SK-N-SH treated with all-trans-retinoic acid at 6 μM for 48 hours (cell line): Measurements from ENCODE around the gene NOTO.

Experiments used
- ATAC-seq: fragments of 200-7000 bp; cut with Tn5 transposase; 3 replicates; pipeline ENCODE4 v1.9.1; 2020; ENCODE audit warnings: mild to moderate bottlenecking, moderate library complexity
- ARNTL ChIP-seq: fragments of 450-650 bp; formaldehyde crosslinking; IDR thresholded peaks from 2 replicates; pipeline ENCODE4 v1.5.0; 2020; ENCODE audit warnings: low read depth, mild to moderate bottlenecking, moderate library complexity, borderline replicate concordance
- BACH2 ChIP-seq: fragments of 250-450 bp; sonication (Bioruptor Pico); IDR thresholded peaks from 2 replicates; pipeline ENCODE4 v1.9.0; 2021; ENCODE audit warnings: mild to moderate bottlenecking, borderline replicate concordance
- CSDC2 ChIP-seq: fragments of 250-450 bp; sonication (Bioruptor Pico); IDR thresholded peaks from 2 replicates; pipeline ENCODE4 v1.5.0; 2020; ENCODE audit warnings: mild to moderate bottlenecking, moderate library complexity
- CSRNP3 ChIP-seq: fragments of 250-450 bp; sonication (Bioruptor Pico); IDR thresholded peaks from 2 replicates; pipeline ENCODE4 v1.5.1; 2021; ENCODE audit warnings: mild to moderate bottlenecking, moderate library complexity
- ESRRG ChIP-seq: fragments of 250-450 bp; sonication (Bioruptor Pico); IDR thresholded peaks from 2 replicates; pipeline ENCODE4 v1.6.1; 2021; ENCODE audit warnings: mild to moderate bottlenecking
- GLIS3 ChIP-seq: fragments of 250-450 bp; sonication (Bioruptor Pico); IDR thresholded peaks from 2 replicates; pipeline ENCODE4 v1.5.0; 2020; ENCODE audit warnings: mild to moderate bottlenecking, moderate library complexity
- ISL1 ChIP-seq: fragments of 250-450 bp; sonication (Bioruptor Pico); IDR thresholded peaks from 2 replicates; pipeline ENCODE4 v2.1.2; 2022; ENCODE audit warnings: mild to moderate bottlenecking, moderate library complexity
- OSR1 ChIP-seq: fragments of 250-450 bp; sonication (Bioruptor Pico); IDR thresholded peaks from 2 replicates; pipeline ENCODE4 v1.8.0; 2022; ENCODE audit warnings: moderate library complexity, mild to moderate bottlenecking, inconsistent platforms
- PATZ1 ChIP-seq: fragments of 250-450 bp; sonication (Bioruptor Pico); IDR thresholded peaks from 2 replicates; pipeline ENCODE4 v1.8.0; 2020; ENCODE audit warnings: mild to moderate bottlenecking, moderate library complexity, borderline replicate concordance
- PPARA ChIP-seq: fragments of 250-450 bp; sonication (Bioruptor Pico); IDR thresholded peaks from 2 replicates; pipeline ENCODE4 v1.5.0; 2020; ENCODE audit warnings: mild to moderate bottlenecking, borderline replicate concordance
- RARB ChIP-seq: fragments of 250-450 bp; sonication (Bioruptor Pico); IDR thresholded peaks from 2 replicates; pipeline ENCODE4 v1.8.0; 2021; ENCODE audit warnings: mild to moderate bottlenecking, moderate library complexity
- SNAI2 ChIP-seq: fragments of 250-450 bp; sonication (Bioruptor Pico); IDR thresholded peaks from 2 replicates; pipeline ENCODE4 v1.5.0; 2020; ENCODE audit warnings: mild to moderate bottlenecking, moderate library complexity
- TCF4 ChIP-seq: fragments of 250-450 bp; sonication (Bioruptor Pico); IDR thresholded peaks from 2 replicates; pipeline ENCODE4 v1.8.0; 2021; ENCODE audit warnings: mild to moderate bottlenecking, moderate library complexity, borderline replicate concordance
- TOX ChIP-seq: fragments of 250-450 bp; sonication (Bioruptor Pico); IDR thresholded peaks from 2 replicates; pipeline ENCODE4 v1.8.0; 2021; ENCODE audit warnings: mild to moderate bottlenecking, moderate library complexity, borderline replicate concordance
- TSHZ2 ChIP-seq: fragments of 250-450 bp; sonication (Bioruptor Pico); IDR thresholded peaks from 2 replicates; pipeline ENCODE4 v1.5.0; 2020; ENCODE audit warnings: mild to moderate bottlenecking, moderate library complexity
- ZC3H10 ChIP-seq: fragments of 250-450 bp; sonication (Bioruptor Pico); IDR thresholded peaks from 2 replicates; pipeline ENCODE4 v1.5.1; 2021; ENCODE audit warnings: mild to moderate bottlenecking, moderate library complexity
- ZFP3 ChIP-seq: fragments of 250-450 bp; sonication (Bioruptor Pico); IDR thresholded peaks from 2 replicates; pipeline ENCODE4 v1.5.0; 2020; ENCODE audit warnings: mild to moderate bottlenecking, moderate library complexity
- ZFP30 ChIP-seq: fragments of 450-650 bp; formaldehyde crosslinking; IDR thresholded peaks from 2 replicates; pipeline ENCODE4 v1.5.0; 2022; ENCODE audit warnings: mild to moderate bottlenecking, moderate library complexity
- ZNF565 ChIP-seq: fragments of 450-650 bp; formaldehyde crosslinking; conservative IDR thresholded peaks from 2 replicates; pipeline ENCODE4 v1.5.0; 2020; ENCODE audit warnings: low read depth, mild to moderate bottlenecking, moderate library complexity
- ZNF8 ChIP-seq: fragments of 450-650 bp; formaldehyde crosslinking; IDR thresholded peaks from 2 replicates; pipeline ENCODE4 v1.5.0; 2020; ENCODE audit warnings: mild to moderate bottlenecking, moderate library complexity
- TF ChIP-seq, protein P1 (sequence below): fragments of 250-450 bp; sonication (Bioruptor Pico); IDR thresholded peaks from 2 replicates; pipeline ENCODE4 v1.5.1; 2020; ENCODE audit warnings: low read depth, mild to moderate bottlenecking, moderate library complexity
- TF ChIP-seq, protein P2 (sequence below): fragments of 250-450 bp; sonication (Bioruptor Pico); IDR thresholded peaks from 2 replicates; pipeline ENCODE4 v1.8.0; 2021; ENCODE audit warnings: low read depth, mild to moderate bottlenecking, moderate library complexity, borderline replicate concordance

Gene NOTO

DNA sequence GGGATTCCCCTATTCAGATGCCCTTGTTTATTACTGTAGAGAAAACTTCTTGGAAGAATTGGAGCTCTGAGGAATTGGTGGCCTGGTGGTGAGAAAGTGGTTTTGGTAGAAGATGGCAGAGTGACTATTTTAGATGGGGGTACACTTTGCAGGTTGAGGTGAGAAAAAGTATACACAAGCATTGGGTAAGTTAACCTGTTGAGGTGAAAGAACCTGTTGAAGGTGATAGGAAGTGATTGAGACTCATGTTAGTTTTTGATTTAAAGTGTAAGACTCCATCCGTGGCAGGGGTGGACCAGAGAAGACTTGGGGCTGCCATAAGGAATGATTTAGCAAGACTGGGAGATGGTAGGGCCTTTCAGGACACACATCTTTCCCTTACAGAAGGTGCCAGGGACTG is 34.8 kb downstream of the NOTO start:
- ATAC-seq, result no peak
- TF ChIP-seq BACH2 (CRISPR knock-in tag) (no peak), PATZ1 (CRISPR knock-in tag) (no peak), ZFP30 (CRISPR knock-in tag) (no peak), PPARA (CRISPR knock-in tag) (no peak), CSDC2 (CRISPR knock-in tag) (no peak), GLIS3 (CRISPR knock-in tag) (no peak), ZFP3 (CRISPR knock-in tag) (no peak), OSR1 (CRISPR knock-in tag) (no peak), ZNF8 (no peak), RARB (no peak), ZC3H10 (CRISPR knock-in tag) (no peak), ISL1 (CRISPR knock-in tag) (no peak), TCF4 (CRISPR knock-in tag) (no peak), TSHZ2 (CRISPR knock-in tag) (no peak), ARNTL (CRISPR knock-in tag) (no peak), ESRRG (CRISPR knock-in tag) (no peak), CSRNP3 (CRISPR knock-in tag) (no peak), SNAI2 (CRISPR knock-in tag) (no peak)
- TF ChIP-seq, protein P1, sequence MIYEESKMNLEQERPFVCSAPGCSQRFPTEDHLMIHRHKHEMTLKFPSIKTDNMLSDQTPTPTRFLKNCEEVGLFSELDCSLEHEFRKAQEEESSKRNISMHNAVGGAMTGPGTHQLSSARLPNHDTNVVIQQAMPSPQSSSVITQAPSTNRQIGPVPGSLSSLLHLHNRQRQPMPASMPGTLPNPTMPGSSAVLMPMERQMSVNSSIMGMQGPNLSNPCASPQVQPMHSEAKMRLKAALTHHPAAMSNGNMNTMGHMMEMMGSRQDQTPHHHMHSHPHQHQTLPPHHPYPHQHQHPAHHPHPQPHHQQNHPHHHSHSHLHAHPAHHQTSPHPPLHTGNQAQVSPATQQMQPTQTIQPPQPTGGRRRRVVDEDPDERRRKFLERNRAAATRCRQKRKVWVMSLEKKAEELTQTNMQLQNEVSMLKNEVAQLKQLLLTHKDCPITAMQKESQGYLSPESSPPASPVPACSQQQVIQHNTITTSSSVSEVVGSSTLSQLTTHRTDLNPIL, result no peak
- TF ChIP-seq, protein P2, sequence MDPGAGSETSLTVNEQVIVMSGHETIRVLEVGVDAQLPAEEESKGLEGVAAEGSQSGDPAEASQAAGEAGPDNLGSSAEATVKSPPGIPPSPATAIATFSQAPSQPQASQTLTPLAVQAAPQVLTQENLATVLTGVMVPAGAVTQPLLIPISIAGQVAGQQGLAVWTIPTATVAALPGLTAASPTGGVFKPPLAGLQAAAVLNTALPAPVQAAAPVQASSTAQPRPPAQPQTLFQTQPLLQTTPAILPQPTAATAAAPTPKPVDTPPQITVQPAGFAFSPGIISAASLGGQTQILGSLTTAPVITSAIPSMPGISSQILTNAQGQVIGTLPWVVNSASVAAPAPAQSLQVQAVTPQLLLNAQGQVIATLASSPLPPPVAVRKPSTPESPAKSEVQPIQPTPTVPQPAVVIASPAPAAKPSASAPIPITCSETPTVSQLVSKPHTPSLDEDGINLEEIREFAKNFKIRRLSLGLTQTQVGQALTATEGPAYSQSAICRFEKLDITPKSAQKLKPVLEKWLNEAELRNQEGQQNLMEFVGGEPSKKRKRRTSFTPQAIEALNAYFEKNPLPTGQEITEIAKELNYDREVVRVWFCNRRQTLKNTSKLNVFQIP, result no peak

DNA sequence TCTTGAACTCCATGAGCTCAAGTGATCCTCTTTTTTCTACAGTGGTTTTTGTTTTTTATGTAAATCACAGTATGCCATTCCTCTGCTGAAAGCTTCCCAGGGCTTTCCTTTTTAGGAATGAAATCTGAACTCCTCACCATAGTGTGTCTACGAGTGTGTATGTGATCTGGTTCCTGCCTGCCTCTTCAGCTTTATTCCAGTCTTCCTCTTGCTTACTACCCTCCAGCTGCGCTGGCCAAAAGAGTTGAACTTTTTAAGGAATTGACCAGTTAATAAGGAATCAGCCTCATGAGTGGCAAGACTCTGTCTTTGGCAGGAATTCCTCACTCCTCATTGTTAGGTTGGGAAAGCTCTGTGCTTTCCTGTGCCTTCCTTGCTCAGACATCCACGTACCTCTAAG is 35.8 kb downstream of the NOTO start:
- TF ChIP-seq BACH2 (CRISPR knock-in tag) (no peak), ESRRG (CRISPR knock-in tag) (no peak), GLIS3 (CRISPR knock-in tag) (no peak), ARNTL (CRISPR knock-in tag) (no peak)
- TF ChIP-seq, protein P2, result no peak
- no peak for ATAC-seq

- ATAC-seq, result no peak
- TF ChIP-seq ISL1 (CRISPR knock-in tag) (no peak), ZNF565 (no peak), TOX (no peak), PPARA (CRISPR knock-in tag) (no peak), TCF4 (CRISPR knock-in tag) (no peak), CSDC2 (CRISPR knock-in tag) (no peak), OSR1 (CRISPR knock-in tag) (no peak), RARB (no peak), TSHZ2 (CRISPR knock-in tag) (no peak), BACH2 (CRISPR knock-in tag) (no peak)
- TF ChIP-seq, protein P2, result no peak
- TF ChIP-seq, all 23 proteins: peak for 0
Observed at GRCh38 chr2:73238976-73239375, 36.6 kb downstream of the NOTO start.
